HG02870 (cell line): ENCODE data around the gene FAM200B.
"Not testable (repeated sequence)": the region's sequence is repeated elsewhere in the genome, so short reads cannot be mapped to it uniquely, and the experiment has no call there.

Experiments
- ATAC-seq: cut with Tn5 transposase; IDR thresholded peaks from one replicate; pipeline ENCODE4 v1.9.1; 2021; ENCODE audit warnings: mild to moderate bottlenecking, moderate library complexity; ENCODE audit not compliant: unreplicated experiment

Gene FAM200B

DNA sequence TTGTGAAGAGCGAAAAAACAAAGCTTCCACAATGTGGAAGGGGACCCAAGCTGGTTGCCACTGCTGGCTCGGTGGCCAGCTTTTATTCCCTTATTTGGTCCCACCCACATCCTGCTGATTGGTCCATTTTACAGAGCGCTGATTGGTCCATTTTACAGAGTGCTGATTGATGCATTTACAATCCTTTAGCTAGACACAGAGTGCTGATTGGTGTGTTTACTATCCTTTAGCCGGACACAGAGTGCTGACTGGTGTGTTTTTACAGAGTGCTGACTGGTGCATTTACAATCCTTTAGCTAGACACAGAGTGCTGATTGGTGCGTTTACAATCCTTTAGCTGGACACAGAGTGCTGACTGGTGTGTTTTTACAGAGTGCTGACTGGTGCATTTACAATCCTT lies 51.4 kb downstream of the FAM200B start:
- ATAC-seq, result not testable (repeated sequence)

DNA sequence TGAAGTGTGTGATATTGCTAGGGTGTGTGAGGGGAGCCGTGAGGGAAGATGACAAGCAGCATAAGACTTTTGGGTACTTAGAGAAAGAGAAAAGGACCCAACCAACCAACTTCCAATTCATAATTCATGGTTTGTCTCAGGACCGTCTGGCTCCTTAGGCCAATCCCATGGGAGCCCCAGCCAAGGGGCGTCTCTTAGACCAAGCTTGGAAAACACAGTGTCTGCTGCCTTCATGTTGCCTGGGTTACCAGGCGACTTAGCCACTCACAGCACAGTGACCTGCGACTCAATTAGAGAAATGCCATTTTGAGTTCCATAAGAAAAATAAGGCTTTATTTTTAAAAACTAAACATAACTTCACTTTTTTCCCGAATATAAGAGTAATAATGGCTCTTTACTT lies 53.9 kb downstream of the FAM200B start:
- no peak for ATAC-seq

DNA sequence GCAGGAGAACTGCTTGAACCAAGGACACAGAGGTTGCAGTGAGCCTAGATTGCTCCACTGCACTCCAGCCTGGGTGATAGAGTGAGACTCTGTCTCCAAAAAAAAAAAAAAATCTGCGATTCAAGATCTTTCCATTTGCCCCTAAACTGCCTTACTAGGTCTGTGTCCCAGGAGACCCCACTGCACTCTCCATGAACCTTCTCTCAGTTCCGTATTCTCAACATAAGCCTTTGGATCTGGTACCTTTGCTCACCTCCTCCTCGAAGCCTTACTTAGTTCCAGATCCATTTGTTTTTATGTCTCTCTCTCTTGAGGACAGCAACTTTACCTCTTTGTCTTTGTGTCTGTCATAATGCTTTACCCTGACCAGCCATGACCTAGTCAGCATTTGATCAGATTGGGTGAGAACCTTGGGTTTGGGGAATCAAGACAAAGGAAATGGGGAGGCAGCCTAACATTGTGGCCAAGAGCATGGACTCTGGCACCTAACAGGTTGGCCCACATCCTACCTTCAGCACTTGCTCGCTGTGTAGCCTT lies 55.0 kb downstream of the FAM200B start:
- no peak for ATAC-seq

DNA sequence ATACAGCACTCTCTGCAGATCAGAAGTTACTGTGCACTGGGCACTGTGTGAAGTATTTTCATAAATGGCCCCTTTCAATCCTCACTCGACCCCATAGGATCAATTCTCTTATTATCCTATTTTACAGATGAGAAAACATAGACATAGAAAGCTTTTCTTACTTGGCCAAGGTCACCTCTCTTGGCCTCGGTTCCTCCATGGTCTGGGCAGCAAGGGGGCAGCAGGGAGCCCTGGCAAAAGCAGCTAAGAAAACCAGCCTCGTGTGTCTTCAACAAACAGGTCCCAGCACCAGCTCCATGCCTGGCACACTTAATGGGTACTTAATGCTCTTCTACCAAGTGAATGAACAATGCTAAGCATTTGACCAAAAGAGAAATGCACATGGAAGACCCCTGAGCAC lies 55.6 kb downstream of the FAM200B start:
- no peak for ATAC-seq

DNA sequence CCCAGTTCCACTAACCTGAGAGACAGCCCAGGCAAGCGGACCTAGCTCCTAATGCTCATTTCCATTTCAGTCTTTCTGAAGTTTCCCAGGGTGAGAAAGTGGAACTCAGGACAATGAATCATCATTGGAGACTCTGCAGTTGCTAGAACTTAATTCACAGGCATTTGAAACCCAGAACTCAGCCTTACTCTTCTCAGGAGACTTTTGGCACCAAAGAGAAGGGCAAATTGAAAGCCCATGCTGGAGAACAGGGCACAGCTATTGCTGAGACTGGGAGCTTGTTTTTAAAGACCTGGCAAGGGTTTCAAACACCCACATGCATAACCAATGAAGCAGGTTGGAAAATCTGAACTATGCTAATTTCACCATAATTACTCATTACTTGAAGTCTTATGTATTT lies 57.2 kb downstream of the FAM200B start:
- ATAC-seq, result no peak
